Measurements from ENCODE around the gene GNAS. TPM values are rescaled to one million over a fixed set of nuclear protein-coding genes. Genes with fewer than 3 reads are reported as not detected.
"Not testable (repeated sequence)": the region's sequence is repeated elsewhere in the genome, so short reads cannot be mapped to it uniquely, and the experiment has no call there.

GNAS gene
- total RNA-seq, 1 donor from 2014 or later = 2,003 TPM

DNA sequence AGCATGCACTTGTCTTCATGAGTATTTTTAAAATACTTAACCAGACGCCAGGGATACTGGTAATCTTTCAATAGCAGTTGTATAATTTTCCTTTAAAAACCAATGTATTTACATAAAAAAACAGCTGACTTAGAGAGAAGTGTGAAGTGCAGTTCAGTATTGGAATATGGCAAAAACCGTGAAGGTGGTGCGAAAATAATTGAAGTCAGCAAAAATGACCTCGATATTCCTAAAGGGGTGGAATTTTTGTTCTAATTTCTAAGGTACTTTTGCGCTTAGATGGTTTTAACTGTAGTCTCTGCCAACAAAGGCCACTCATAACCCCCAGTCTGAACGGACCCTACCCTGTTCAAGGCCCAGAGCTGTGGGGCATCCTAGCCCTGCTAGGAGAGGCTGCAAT, 27.1 kb upstream of the GNAS start:
- Mint-ChIP-seq H3K4me3 (ENCODE audit: unreplicated experiment) (no peak overlapping the region), H3K9me3 (ENCODE audit: unreplicated experiment) (peaks cover 10% of the 10 kb centered on the region), H3K4me1 (ENCODE audit: low read depth, unreplicated experiment) (peaks cover 15% of the 10 kb centered on the region), H3K27me3 (ENCODE audit: low read depth, unreplicated experiment) (peaks cover 14% of the 10 kb centered on the region), H3K36me3 (ENCODE audit: low read depth, unreplicated experiment) (peaks cover 21% of the 10 kb centered on the region), H3K27ac (ENCODE audit: unreplicated experiment) (no peak overlapping the region)
- H3K9me3 ChIP-seq (ENCODE audit: insufficient read depth, low read depth, low read length) = no peaks in the 10 kb centered on the region
- peaks cover 27% of the 10 kb centered on the region for H4K20me1 ChIP-seq (ENCODE audit: insufficient read depth, low read length)
- FAIRE-seq (no peak), DNase-seq (ENCODE audit: low read depth) (no peak)
- no peaks in the 10 kb centered on the region for H3K27me3 ChIP-seq (ENCODE audit: insufficient read depth, low read length)
- no peak overlapping the region for H3K4me2 ChIP-seq (ENCODE audit: low read length)
- H3K27ac ChIP-seq (ENCODE audit: low read depth, low read length) = no peak overlapping the region
- peaks cover 5% of the 10 kb centered on the region for H3K4me1 ChIP-seq (ENCODE audit: insufficient read depth, low read length)
- TF ChIP-seq, protein P1, sequence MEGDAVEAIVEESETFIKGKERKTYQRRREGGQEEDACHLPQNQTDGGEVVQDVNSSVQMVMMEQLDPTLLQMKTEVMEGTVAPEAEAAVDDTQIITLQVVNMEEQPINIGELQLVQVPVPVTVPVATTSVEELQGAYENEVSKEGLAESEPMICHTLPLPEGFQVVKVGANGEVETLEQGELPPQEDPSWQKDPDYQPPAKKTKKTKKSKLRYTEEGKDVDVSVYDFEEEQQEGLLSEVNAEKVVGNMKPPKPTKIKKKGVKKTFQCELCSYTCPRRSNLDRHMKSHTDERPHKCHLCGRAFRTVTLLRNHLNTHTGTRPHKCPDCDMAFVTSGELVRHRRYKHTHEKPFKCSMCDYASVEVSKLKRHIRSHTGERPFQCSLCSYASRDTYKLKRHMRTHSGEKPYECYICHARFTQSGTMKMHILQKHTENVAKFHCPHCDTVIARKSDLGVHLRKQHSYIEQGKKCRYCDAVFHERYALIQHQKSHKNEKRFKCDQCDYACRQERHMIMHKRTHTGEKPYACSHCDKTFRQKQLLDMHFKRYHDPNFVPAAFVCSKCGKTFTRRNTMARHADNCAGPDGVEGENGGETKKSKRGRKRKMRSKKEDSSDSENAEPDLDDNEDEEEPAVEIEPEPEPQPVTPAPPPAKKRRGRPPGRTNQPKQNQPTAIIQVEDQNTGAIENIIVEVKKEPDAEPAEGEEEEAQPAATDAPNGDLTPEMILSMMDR (IDR thresholded peaks at IDR 0.05; ENCODE audit: insufficient read depth, low read depth, low read length) = no peak
- no peak for TF ChIP-seq EZH2 (IDR thresholded peaks at IDR 0.05; ENCODE audit: insufficient read depth, low read length)
- H2AFZ ChIP-seq (ENCODE audit: low read depth, low read length) = no peak overlapping the region
- H3K79me2 ChIP-seq (ENCODE audit: insufficient read depth, low read length) = peaks cover 3% of the 10 kb centered on the region
- H3K9ac ChIP-seq (ENCODE audit: low read length) = no peak overlapping the region
- no peak overlapping the region for H3K4me3 ChIP-seq (ENCODE audit: insufficient read depth, low read depth, low read length)
- no peaks in the 10 kb centered on the region for H3K36me3 ChIP-seq (ENCODE audit: insufficient read depth, low read length)

DNA sequence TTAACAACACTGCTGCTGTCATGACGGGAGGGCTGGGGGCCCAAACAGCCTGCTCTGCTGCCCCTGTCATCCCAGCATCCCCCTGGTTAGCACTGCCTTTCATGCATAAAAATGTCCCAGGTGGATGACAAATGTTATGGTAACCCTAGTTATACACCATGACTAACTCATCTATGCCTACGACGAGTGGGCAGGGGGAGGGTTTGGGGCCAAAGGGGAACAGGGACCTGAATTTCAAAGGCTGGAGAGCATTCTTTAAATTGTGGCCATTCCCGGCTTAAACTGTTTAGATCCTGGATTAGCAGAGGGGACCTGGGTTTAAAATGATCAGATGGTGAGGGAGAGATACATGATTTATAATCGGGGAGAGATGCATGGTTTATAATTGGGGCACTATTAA, 26.2 kb upstream of the GNAS start:
- FAIRE-seq = no peak
- Mint-ChIP-seq H3K27me3 (ENCODE audit: low read depth, unreplicated experiment) (peaks cover 14% of the 10 kb centered on the region), H3K4me1 (ENCODE audit: low read depth, unreplicated experiment) (peaks cover 19% of the 10 kb centered on the region), H3K4me3 (ENCODE audit: unreplicated experiment) (no peak overlapping the region), H3K27ac (ENCODE audit: unreplicated experiment) (no peak overlapping the region), H3K9me3 (ENCODE audit: unreplicated experiment) (peaks cover 6% of the 10 kb centered on the region), H3K36me3 (ENCODE audit: low read depth, unreplicated experiment) (peaks cover 17% of the 10 kb centered on the region)
- Histone ChIP-seq H3K27ac (ENCODE audit: low read depth, low read length) (no peak overlapping the region), H3K4me3 (ENCODE audit: insufficient read depth, low read depth, low read length) (no peak overlapping the region), H3K4me1 (ENCODE audit: insufficient read depth, low read length) (peaks cover 5% of the 10 kb centered on the region), H3K27me3 (ENCODE audit: insufficient read depth, low read length) (no peaks in the 10 kb centered on the region), H3K9me3 (ENCODE audit: insufficient read depth, low read depth, low read length) (no peaks in the 10 kb centered on the region), H3K79me2 (ENCODE audit: insufficient read depth, low read length) (peaks cover 10% of the 10 kb centered on the region), H3K9ac (ENCODE audit: low read length) (no peak overlapping the region), H3K4me2 (ENCODE audit: low read length) (no peak overlapping the region), H4K20me1 (ENCODE audit: insufficient read depth, low read length) (peaks cover 30% of the 10 kb centered on the region), H3K36me3 (ENCODE audit: insufficient read depth, low read length) (no peaks in the 10 kb centered on the region), H2AFZ (ENCODE audit: low read depth, low read length) (no peak overlapping the region)
- TF ChIP-seq, protein P1 (IDR thresholded peaks at IDR 0.05; ENCODE audit: insufficient read depth, low read depth, low read length) = no peak
- TF ChIP-seq EZH2 (IDR thresholded peaks at IDR 0.05; ENCODE audit: insufficient read depth, low read length) = no peak
- DNase-seq (ENCODE audit: low read depth) = no peak

DNA sequence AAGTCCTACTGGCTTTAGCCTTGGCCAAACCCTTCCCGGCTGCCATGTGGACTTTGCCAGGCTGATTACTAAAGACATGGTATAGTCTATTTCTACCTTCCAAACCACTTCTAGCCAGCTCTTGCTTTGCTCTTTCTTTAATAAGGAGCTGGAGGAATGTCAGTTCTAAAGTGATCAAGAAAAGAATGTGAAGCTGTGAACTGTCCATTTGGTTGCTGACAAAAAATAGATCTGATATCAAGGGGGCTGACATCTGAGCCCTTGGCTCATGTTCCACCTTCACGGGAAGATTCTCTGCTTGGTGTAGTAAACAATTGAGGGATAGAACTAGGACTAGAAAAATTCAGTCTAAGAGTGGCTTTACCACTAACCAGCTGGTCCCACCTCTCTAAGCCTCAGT, 24.4 kb upstream of the GNAS start:
- TF ChIP-seq EZH2 (IDR thresholded peaks at IDR 0.05; ENCODE audit: insufficient read depth, low read length) = no peak
- H3K9me3 Mint-ChIP-seq (ENCODE audit: unreplicated experiment) = peaks cover 4% of the 10 kb centered on the region
- Histone ChIP-seq H3K36me3 (ENCODE audit: insufficient read depth, low read length) (no peaks in the 10 kb centered on the region), H3K9me3 (ENCODE audit: insufficient read depth, low read depth, low read length) (no peaks in the 10 kb centered on the region), H3K9ac (ENCODE audit: low read length) (no peak overlapping the region), H3K4me3 (ENCODE audit: insufficient read depth, low read depth, low read length) (no peak overlapping the region), H4K20me1 (ENCODE audit: insufficient read depth, low read length) (peaks cover 30% of the 10 kb centered on the region), H3K4me2 (ENCODE audit: low read length) (no peak overlapping the region), H3K4me1 (ENCODE audit: insufficient read depth, low read length) (peaks cover 5% of the 10 kb centered on the region), H3K27ac (ENCODE audit: low read depth, low read length) (no peak overlapping the region), H2AFZ (ENCODE audit: low read depth, low read length) (no peak overlapping the region), H3K27me3 (ENCODE audit: insufficient read depth, low read length) (no peaks in the 10 kb centered on the region), H3K79me2 (ENCODE audit: insufficient read depth, low read length) (peaks cover 15% of the 10 kb centered on the region)
- H3K27ac Mint-ChIP-seq (ENCODE audit: unreplicated experiment) = no peak overlapping the region
- H3K36me3 Mint-ChIP-seq (ENCODE audit: low read depth, unreplicated experiment) = peaks cover 10% of the 10 kb centered on the region
- H3K4me3 Mint-ChIP-seq (ENCODE audit: unreplicated experiment) = no peak overlapping the region
- DNase-seq (ENCODE audit: low read depth) (no peak), FAIRE-seq (no peak)
- H3K27me3 Mint-ChIP-seq (ENCODE audit: low read depth, unreplicated experiment) = peaks cover 9% of the 10 kb centered on the region
- peaks cover 26% of the 10 kb centered on the region for H3K4me1 Mint-ChIP-seq (ENCODE audit: low read depth, unreplicated experiment)

DNA sequence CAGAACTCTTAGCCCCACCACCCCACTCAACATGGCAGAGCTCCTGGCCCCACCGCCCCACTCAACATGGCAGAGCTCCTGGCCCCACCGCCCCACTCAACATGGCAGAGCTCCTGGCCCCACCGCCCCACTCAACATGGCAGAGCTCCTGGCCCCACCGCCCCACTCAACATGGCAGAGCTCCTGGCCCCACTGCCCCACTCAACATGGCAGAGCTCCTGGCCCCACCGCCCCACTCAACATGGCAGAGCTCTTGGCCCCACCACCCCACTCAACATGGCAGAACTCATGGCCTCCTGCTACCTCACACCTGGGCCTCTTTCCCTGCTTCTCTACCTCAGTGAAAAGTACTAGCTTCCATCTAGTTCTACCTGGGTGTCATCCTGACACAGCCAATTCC, 23.7 kb upstream of the GNAS start:
- H3K4me1 Mint-ChIP-seq (ENCODE audit: low read depth, unreplicated experiment) = peaks cover 30% of the 10 kb centered on the region
- not testable (repeated sequence) for H3K36me3 ChIP-seq (ENCODE audit: insufficient read depth, low read length); H3K4me3 Mint-ChIP-seq (ENCODE audit: unreplicated experiment); H3K27ac ChIP-seq (ENCODE audit: low read depth, low read length); H3K9me3 Mint-ChIP-seq (ENCODE audit: unreplicated experiment); H3K9ac ChIP-seq (ENCODE audit: low read length); H2AFZ ChIP-seq (ENCODE audit: low read depth, low read length); H3K4me3 ChIP-seq (ENCODE audit: insufficient read depth, low read depth, low read length); H3K27ac Mint-ChIP-seq (ENCODE audit: unreplicated experiment); H3K36me3 Mint-ChIP-seq (ENCODE audit: low read depth, unreplicated experiment); H3K27me3 Mint-ChIP-seq (ENCODE audit: low read depth, unreplicated experiment); H3K9me3 ChIP-seq (ENCODE audit: insufficient read depth, low read depth, low read length); DNase-seq (ENCODE audit: low read depth); FAIRE-seq; H3K27me3 ChIP-seq (ENCODE audit: insufficient read depth, low read length); H3K4me2 ChIP-seq (ENCODE audit: low read length); H3K4me1 ChIP-seq (ENCODE audit: insufficient read depth, low read length)
- peaks cover 15% of the 10 kb centered on the region for H3K79me2 ChIP-seq (ENCODE audit: insufficient read depth, low read length)
- peaks cover 30% of the 10 kb centered on the region for H4K20me1 ChIP-seq (ENCODE audit: insufficient read depth, low read length)
